NCI-H446 (cell line): ENCODE data around the gene DCUN1D1.
"Not testable (repeated sequence)": the region's sequence is repeated elsewhere in the genome, so short reads cannot be mapped to it uniquely, and the experiment has no call there.

Experiments
- DNase-seq, 2 experiments: peaks; one replicate each; lab custom pipeline; 2025; lab: John Stamatoyannopoulos, UW

DCUN1D1 gene

GRCh38 chr3:182980204-182981037 is at the start of gene DCUN1D1:
TSS of gene DCUN1D1 (minus strand) at chr3:182980538. CDS start at chr3:182980489, 49 bp downstream.
- peak; percentile 73 to 89 for DNase-seq

GRCh38 chr3:183028416-183028815 is 48.1 kb upstream of the DCUN1D1 start:
- no peak for DNase-seq

GRCh38 chr3:183027276-183027675 is 46.9 kb upstream of the DCUN1D1 start:
- DNase-seq = no peak

GRCh38 chr3:183022936-183023516 is 42.7 kb upstream of the DCUN1D1 start:
- DNase-seq = no peak

GRCh38 chr3:183018421-183019192 is 38.3 kb upstream of the DCUN1D1 start:
- DNase-seq = no peak

GRCh38 chr3:183015185-183015584 is 34.8 kb upstream of the DCUN1D1 start:
- no peak for DNase-seq

- no peak for DNase-seq
These were observed 33.5 kb upstream of the DCUN1D1 start for GRCh38 chr3:183013856-183014255.

- DNase-seq = no peak
These were observed 32.7 kb upstream of the DCUN1D1 start for GRCh38 chr3:183013074-183013473.

GRCh38 chr3:183008800-183009199 is 28.5 kb upstream of the DCUN1D1 start:
- no peak for DNase-seq

GRCh38 chr3:183008303-183008702 is 28.0 kb upstream of the DCUN1D1 start:
- DNase-seq = no peak

- no peak for DNase-seq
These were observed 26.2 kb upstream of the DCUN1D1 start for GRCh38 chr3:183006396-183007002.

- no peak for DNase-seq
These were observed 19.4 kb upstream of the DCUN1D1 start for GRCh38 chr3:182999767-183000166.

GRCh38 chr3:182993486-182994201 is 13.3 kb upstream of the DCUN1D1 start:
- not testable (repeated sequence) for DNase-seq

GRCh38 chr3:182989566-182989965 is 9.2 kb upstream of the DCUN1D1 start:
- DNase-seq = no peak

- no peak for DNase-seq
These were observed 5.7 kb upstream of the DCUN1D1 start for GRCh38 chr3:182986021-182986420.

- no peak for DNase-seq
These were observed 3.5 kb upstream of the DCUN1D1 start for GRCh38 chr3:182983876-182984275.

- no peak for DNase-seq
These were observed 671 bp upstream of the DCUN1D1 start for GRCh38 chr3:182981038-182981380.

- peak in 1 of 2 experiments; percentile 25 for DNase-seq
These were observed 605 bp downstream of the DCUN1D1 start for GRCh38 chr3:182979674-182980191.

- DNase-seq = no peak
These were observed 1.1 kb downstream of the DCUN1D1 start for GRCh38 chr3:182979103-182979673.

GRCh38 chr3:182978387-182978786 is 2.0 kb downstream of the DCUN1D1 start:
- no peak for DNase-seq

GRCh38 chr3:182973047-182973446 is 7.3 kb downstream of the DCUN1D1 start:
- no peak for DNase-seq
